Activated B cell treated with CpG ODN at 0.5 μM for 24 hours (primary cell): ENCODE data around the gene RDH8. TPM values are rescaled to one million over a fixed set of nuclear protein-coding genes. Genes with fewer than 3 reads are reported as not detected.
"Not testable (repeated sequence)": the region's sequence is repeated elsewhere in the genome, so short reads cannot be mapped to it uniquely, and the experiment has no call there.

ENCODE experiments used
- ATAC-seq: fragments of 200-7000 bp; cut with Tn5 transposase; one replicate; pipeline ENCODE4 v1.10.0; 2021; ENCODE audit warnings: low read depth, mild to moderate bottlenecking, moderate library complexity
- CTCF ChIA-PET: fragments of 350-600 bp; sonication (Branson Sonifier 250); formaldehyde crosslinking; loops from one replicate; lab custom pipeline; 2021; ENCODE audit warnings: antibody characterized with exemption; lab: Charles Lee
- POLR2A ChIA-PET: fragments of 350-600 bp; sonication (Branson Sonifier 250); formaldehyde crosslinking; loops from one replicate; lab custom pipeline; 2021; ENCODE audit warnings: antibody characterized with exemption; lab: Charles Lee
- DNase-seq: peaks from one replicate; pipeline ENCODE4 v3.0.0; 2022
- H3K27ac Mint-ChIP-seq: one replicate; pipeline ENCODE4 v1.8.0; 2020; ENCODE audit warnings: mixed read lengths
- H3K27me3 Mint-ChIP-seq: one replicate; pipeline ENCODE4 v1.8.0; 2021; ENCODE audit warnings: mixed read lengths
- H3K36me3 Mint-ChIP-seq: one replicate; pipeline ENCODE4 v1.8.0; 2021; ENCODE audit warnings: low read depth, mixed read lengths
- H3K4me1 Mint-ChIP-seq: one replicate; pipeline ENCODE4 v1.8.0; 2021; ENCODE audit warnings: mixed read lengths
- H3K4me3 Mint-ChIP-seq: one replicate; pipeline ENCODE4 v1.8.0; 2020; ENCODE audit warnings: mild to moderate bottlenecking, mixed read lengths
- H3K9me3 Mint-ChIP-seq: one replicate; pipeline ENCODE4 v1.8.0; 2020; ENCODE audit warnings: mixed read lengths
- CTCF ChIP-seq: fragments of 200-600 bp; IDR thresholded peaks from one replicate; pipeline ENCODE4 v1.8.0; 2022; ENCODE audit warnings: antibody characterized with exemption, mild to moderate bottlenecking
- intact Hi-C: fragments of 100-400 bp; cut with micrococcal nuclease; formaldehyde crosslinking; loops from one replicate; pipeline ENCODE4 v1.15.1; 2024
- total RNA-seq: library from RNA; stranded (reverse); gene quantifications from 2 replicates; pipeline ENCODE4 v1.2.3, GENCODE V29; 2022

RDH8 gene
- total RNA-seq, 1 donor from 2014 or later = not detected

- no peak for TF ChIP-seq CTCF
- POLR2A ChIA-PET = no interaction called here
- DNase-seq (no peak), ATAC-seq (no peak)
- CTCF ChIA-PET = no interaction called here
- no peak overlapping the region for H3K27ac Mint-ChIP-seq
- H3K4me3 Mint-ChIP-seq = no peak overlapping the region
- H3K36me3 Mint-ChIP-seq = no peaks in the 10 kb centered on the region
- no peaks in the 10 kb centered on the region for H3K4me1 Mint-ChIP-seq
- peaks cover 18% of the 10 kb centered on the region for H3K27me3 Mint-ChIP-seq
- intact Hi-C loops = no loop called here
- H3K9me3 Mint-ChIP-seq = no peaks in the 10 kb centered on the region
Observed at GRCh38 chr19:10021863-10022262, 8.6 kb downstream of the RDH8 start.

GRCh38 chr19:10023096-10023495 is 9.8 kb downstream of the RDH8 start:
- CTCF ChIA-PET, POLR2A ChIA-PET, H3K4me3 Mint-ChIP-seq, H3K36me3 Mint-ChIP-seq, H3K4me1 Mint-ChIP-seq, DNase-seq, H3K9me3 Mint-ChIP-seq, intact Hi-C loops, ATAC-seq, H3K27ac Mint-ChIP-seq: not testable (repeated sequence)
- peaks cover 24% of the 10 kb centered on the region for H3K27me3 Mint-ChIP-seq

- Mint-ChIP-seq H3K9me3 (no peaks in the 10 kb centered on the region), H3K27ac (no peak overlapping the region), H3K4me3 (no peak overlapping the region), H3K4me1 (no peaks in the 10 kb centered on the region), H3K36me3 (no peaks in the 10 kb centered on the region), H3K27me3 (peaks cover 20% of the 10 kb centered on the region)
- ChIA-PET CTCF (interaction anchor here (0.8 to 2.1 kb wide), 4 partner anchors 25 to 98 kb away, joined by 3 to 21 read pairs (median 4); no protein-coding TSS in a partner anchor), POLR2A (interaction anchor here (1.1 to 1.4 kb wide), 2 partner anchors 76 to 86 kb away, joined by 3 to 5 read pairs; partner anchors contain the start of gene ANGPTL6)
- TF ChIP-seq CTCF = no peak
- intact Hi-C loops = loop anchor here (1.0 to 5.0 kb wide), 3 partner anchors 86 to 226 kb away; partner anchors contain the start of genes MRPL4 and P2RY11
- DNase-seq = no peak
- ATAC-seq = no peak
Observed at GRCh38 chr19:10026744-10027143, 13.5 kb downstream of the RDH8 start.

- H3K9me3 Mint-ChIP-seq = no peaks in the 10 kb centered on the region
- no peaks in the 10 kb centered on the region for H3K36me3 Mint-ChIP-seq
- H3K27me3 Mint-ChIP-seq = peaks cover 25% of the 10 kb centered on the region
- peak; percentile 70 for DNase-seq
- H3K27ac Mint-ChIP-seq = no peak overlapping the region
- peak; percentile 83 for ATAC-seq
- intact Hi-C loops = loop anchor here (1.0 to 5.0 kb wide), 3 partner anchors 85 to 225 kb away; partner anchors contain the start of genes MRPL4 and P2RY11
- TF ChIP-seq CTCF = peak; percentile 18
- H3K4me3 Mint-ChIP-seq = no peak overlapping the region
- ChIA-PET CTCF (interaction anchor here (0.7 to 2.1 kb wide), 9 partner anchors 10 to 401 kb away, joined by 3 to 21 read pairs (median 4); no protein-coding TSS in a partner anchor), POLR2A (interaction anchor here (1.1 to 1.4 kb wide), 2 partner anchors 75 to 86 kb away, joined by 3 to 5 read pairs; partner anchors contain the start of gene ANGPTL6)
- no peaks in the 10 kb centered on the region for H3K4me1 Mint-ChIP-seq
Observed at GRCh38 chr19:10027158-10027997, 14.1 kb downstream of the RDH8 start.

DNA sequence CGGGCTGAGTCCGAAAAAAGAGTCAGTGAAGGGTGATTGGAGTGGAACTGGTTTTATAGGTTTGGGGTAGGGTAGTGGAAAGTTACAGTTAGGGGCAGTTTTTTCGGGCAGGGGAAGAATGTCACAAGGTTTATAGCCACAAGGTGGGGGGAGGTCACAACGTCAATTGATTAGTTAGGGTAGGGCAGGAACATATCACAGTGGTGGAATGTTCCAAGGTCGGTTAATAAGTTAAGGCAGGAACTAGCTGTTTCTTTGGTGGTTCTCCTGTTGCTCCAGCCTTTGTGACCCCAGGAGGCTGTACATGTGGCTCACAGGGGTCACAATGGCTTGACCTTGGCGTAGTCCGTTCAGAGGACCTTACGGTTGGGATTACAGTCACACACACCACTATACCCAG is 20.3 kb downstream of the RDH8 start:
- ATAC-seq (no peak), DNase-seq (no peak)
- CTCF ChIA-PET = no interaction called here
- no peak for TF ChIP-seq CTCF
- H3K27ac Mint-ChIP-seq = no peak overlapping the region
- H3K36me3 Mint-ChIP-seq = no peaks in the 10 kb centered on the region
- POLR2A ChIA-PET = no interaction called here
- H3K27me3 Mint-ChIP-seq = peaks cover 21% of the 10 kb centered on the region
- H3K9me3 Mint-ChIP-seq = no peaks in the 10 kb centered on the region
- intact Hi-C loops = no loop called here
- H3K4me1 Mint-ChIP-seq = no peaks in the 10 kb centered on the region
- no peak overlapping the region for H3K4me3 Mint-ChIP-seq
